Osteocyte (in vitro differentiated cells): ENCODE data around the gene GULP1. TPM values are rescaled to one million over a fixed set of nuclear protein-coding genes. Genes with fewer than 3 reads are reported as not detected.

Experiments used
- DNase-seq: peaks from one replicate; pipeline ENCODE4 v3.0.0; 2021; ENCODE audit warnings: mixed read lengths; ENCODE audit not compliant: unreplicated experiment; ENCODE audit errors: extremely low spot score
- H3K27ac Mint-ChIP-seq: one replicate; pipeline ENCODE4 v1.8.0; 2021; ENCODE audit warnings: mild to moderate bottlenecking, mixed read lengths; ENCODE audit not compliant: unreplicated experiment
- H3K27me3 Mint-ChIP-seq: one replicate; pipeline ENCODE4 v1.8.0; 2021; ENCODE audit warnings: mixed read lengths; ENCODE audit not compliant: unreplicated experiment
- H3K36me3 Mint-ChIP-seq: one replicate; pipeline ENCODE4 v1.8.0; 2021; ENCODE audit warnings: mixed read lengths; ENCODE audit not compliant: unreplicated experiment
- H3K4me1 Mint-ChIP-seq: one replicate; pipeline ENCODE4 v1.8.0; 2021; ENCODE audit warnings: mixed read lengths; ENCODE audit not compliant: unreplicated experiment
- H3K4me3 Mint-ChIP-seq: one replicate; pipeline ENCODE4 v1.8.0; 2021; ENCODE audit warnings: mild to moderate bottlenecking, moderate library complexity, mixed read lengths; ENCODE audit not compliant: unreplicated experiment
- H3K9me3 Mint-ChIP-seq: one replicate; pipeline ENCODE4 v1.8.0; 2021; ENCODE audit warnings: mixed read lengths; ENCODE audit not compliant: unreplicated experiment
- total RNA-seq: library from RNA; stranded (reverse); gene quantifications from 2 replicates; pipeline ENCODE4 v1.2.1, GENCODE V29; 2021
- TF ChIP-seq, protein P1 (sequence below): fragments of 200-600 bp; sonication (generic); IDR thresholded peaks from 2 replicates; pipeline ENCODE4 v1.5.0; 2021; ENCODE audit warnings: antibody characterized with exemption, mild to moderate bottlenecking, moderate library complexity

Gene GULP1
- total RNA-seq, 1 donor from 2014 or later, result 36.7 TPM

DNA sequence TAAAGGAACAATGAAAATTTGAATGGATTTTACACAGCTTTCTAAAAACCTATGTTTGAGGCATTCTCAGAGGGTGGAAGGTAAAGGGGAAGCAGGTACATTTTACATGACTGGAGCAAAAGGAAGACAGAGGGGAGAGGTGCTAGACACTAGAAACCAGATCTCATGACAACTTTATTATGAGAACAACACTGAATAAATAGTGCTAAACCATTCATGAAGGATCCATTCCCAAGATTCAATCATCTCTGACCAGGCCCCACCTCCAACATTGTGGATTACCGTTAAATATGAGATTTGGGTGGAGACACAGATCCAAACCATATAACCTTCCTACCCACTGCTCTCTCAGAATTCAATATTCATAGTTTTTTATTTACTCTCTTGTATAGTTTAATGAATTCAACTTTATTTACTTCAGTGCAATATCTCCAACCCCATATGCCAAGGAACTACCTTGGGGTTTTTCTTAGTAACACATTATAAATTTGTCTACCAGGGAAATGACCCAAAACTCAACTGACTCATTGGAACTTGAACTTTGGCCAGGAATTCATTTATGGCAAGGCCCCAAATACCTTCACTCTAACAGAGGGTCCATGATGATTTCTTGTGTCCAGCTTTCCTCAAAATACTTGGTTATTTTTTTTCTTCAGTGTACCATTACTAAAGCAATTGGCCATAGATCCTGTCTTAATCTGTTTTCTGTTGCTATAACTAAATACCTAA, 317.8 kb downstream of the GULP1 start:
- Mint-ChIP-seq H3K4me1 (peaks cover 7% of the 10 kb centered on the region), H3K9me3 (peaks cover 6% of the 10 kb centered on the region), H3K27me3 (no peaks in the 10 kb centered on the region), H3K36me3 (peaks cover 2% of the 10 kb centered on the region), H3K27ac (no peak overlapping the region), H3K4me3 (no peak overlapping the region)
- no peak for DNase-seq
- TF ChIP-seq, protein P1, sequence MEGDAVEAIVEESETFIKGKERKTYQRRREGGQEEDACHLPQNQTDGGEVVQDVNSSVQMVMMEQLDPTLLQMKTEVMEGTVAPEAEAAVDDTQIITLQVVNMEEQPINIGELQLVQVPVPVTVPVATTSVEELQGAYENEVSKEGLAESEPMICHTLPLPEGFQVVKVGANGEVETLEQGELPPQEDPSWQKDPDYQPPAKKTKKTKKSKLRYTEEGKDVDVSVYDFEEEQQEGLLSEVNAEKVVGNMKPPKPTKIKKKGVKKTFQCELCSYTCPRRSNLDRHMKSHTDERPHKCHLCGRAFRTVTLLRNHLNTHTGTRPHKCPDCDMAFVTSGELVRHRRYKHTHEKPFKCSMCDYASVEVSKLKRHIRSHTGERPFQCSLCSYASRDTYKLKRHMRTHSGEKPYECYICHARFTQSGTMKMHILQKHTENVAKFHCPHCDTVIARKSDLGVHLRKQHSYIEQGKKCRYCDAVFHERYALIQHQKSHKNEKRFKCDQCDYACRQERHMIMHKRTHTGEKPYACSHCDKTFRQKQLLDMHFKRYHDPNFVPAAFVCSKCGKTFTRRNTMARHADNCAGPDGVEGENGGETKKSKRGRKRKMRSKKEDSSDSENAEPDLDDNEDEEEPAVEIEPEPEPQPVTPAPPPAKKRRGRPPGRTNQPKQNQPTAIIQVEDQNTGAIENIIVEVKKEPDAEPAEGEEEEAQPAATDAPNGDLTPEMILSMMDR, result no peak

GRCh38 chr2:188610050-188610444, 318.4 kb downstream of the GULP1 start:
- H3K27me3 Mint-ChIP-seq, result no peaks in the 10 kb centered on the region
- no peak overlapping the region for H3K4me3 Mint-ChIP-seq
- H3K27ac Mint-ChIP-seq, result no peak overlapping the region
- H3K4me1 Mint-ChIP-seq, result peaks cover 7% of the 10 kb centered on the region
- TF ChIP-seq, protein P1, result no peak
- peaks cover 2% of the 10 kb centered on the region for H3K36me3 Mint-ChIP-seq
- no peak for DNase-seq
- H3K9me3 Mint-ChIP-seq, result peaks cover 6% of the 10 kb centered on the region

GRCh38 chr2:188610827-188611226, 319.2 kb downstream of the GULP1 start:
- Mint-ChIP-seq H3K4me1 (peaks cover 7% of the 10 kb centered on the region), H3K4me3 (no peak overlapping the region), H3K9me3 (peaks cover 6% of the 10 kb centered on the region), H3K27ac (no peak overlapping the region), H3K27me3 (no peaks in the 10 kb centered on the region), H3K36me3 (peaks cover 4% of the 10 kb centered on the region)
- no peak for DNase-seq
- TF ChIP-seq, protein P1, result no peak

GRCh38 chr2:188619146-188619545, 327.5 kb downstream of the GULP1 start:
- no peaks in the 10 kb centered on the region for H3K27me3 Mint-ChIP-seq
- peaks cover 12% of the 10 kb centered on the region for H3K9me3 Mint-ChIP-seq
- no peak for DNase-seq
- TF ChIP-seq, protein P1, result no peak
- H3K4me1 Mint-ChIP-seq, result peaks cover 11% of the 10 kb centered on the region
- H3K36me3 Mint-ChIP-seq, result peaks cover 2% of the 10 kb centered on the region
- no peak overlapping the region for H3K27ac Mint-ChIP-seq
- H3K4me3 Mint-ChIP-seq, result no peak overlapping the region

GRCh38 chr2:188620916-188621315, 329.2 kb downstream of the GULP1 start:
- Mint-ChIP-seq H3K4me3 (no peak overlapping the region), H3K9me3 (peaks cover 12% of the 10 kb centered on the region), H3K27ac (no peak overlapping the region), H3K4me1 (peaks cover 22% of the 10 kb centered on the region), H3K27me3 (no peaks in the 10 kb centered on the region), H3K36me3 (no peaks in the 10 kb centered on the region)
- TF ChIP-seq, protein P1, result no peak
- DNase-seq, result no peak
